Measurements from ENCODE around the gene NFATC1.

Gene NFATC1

DNA sequence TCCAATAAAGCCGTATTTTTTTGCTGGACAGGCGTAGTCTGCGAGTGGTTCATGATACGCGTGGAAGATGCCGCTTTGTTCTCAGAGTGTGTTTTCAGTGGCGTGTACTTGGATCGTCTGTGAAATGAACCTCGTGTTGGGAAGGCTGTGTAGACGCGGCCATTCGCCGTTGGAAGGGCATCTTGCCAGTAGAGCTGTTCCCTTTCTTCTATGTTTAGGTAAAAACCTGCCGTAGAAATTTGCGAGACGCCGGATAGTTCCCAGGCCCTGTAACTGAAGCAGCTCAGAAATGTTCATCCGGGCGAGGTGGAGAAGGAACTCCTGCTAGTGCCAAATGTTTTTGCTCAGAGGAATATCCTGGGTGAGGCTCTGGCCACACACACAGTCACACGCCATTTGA lies 133.6 kb downstream of the NFATC1 start:
- no peak for DNase-seq
- in situ Hi-C loops (cut with HindIII; ENCODE audit: low pct_ligation_motif_present, low pct_unique_long_range_greater_than_20kb, low sequenced_read_pairs): no loop called here

DNA sequence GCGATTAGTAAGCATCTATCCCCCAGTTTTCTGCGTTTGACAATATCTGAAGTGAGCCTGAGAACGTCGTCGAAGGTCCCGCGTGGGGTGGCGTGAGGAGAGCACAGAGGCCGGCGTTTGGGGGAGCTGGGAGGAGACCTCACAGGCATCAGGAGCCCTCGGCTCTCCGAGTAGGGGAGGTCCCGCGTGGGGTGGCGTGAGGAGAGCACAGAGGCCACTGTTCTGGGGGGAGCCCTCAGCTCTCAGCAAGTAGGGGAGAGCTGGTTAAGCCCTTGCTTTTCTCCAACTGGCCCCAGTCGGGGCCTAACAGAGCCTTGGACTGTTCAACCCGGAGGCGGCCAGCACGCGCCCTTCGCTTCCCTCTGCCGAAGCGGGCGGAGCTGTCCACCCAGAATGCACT lies 134.3 kb downstream of the NFATC1 start:
- in situ Hi-C loops (cut with HindIII; ENCODE audit: low pct_ligation_motif_present, low pct_unique_long_range_greater_than_20kb, low sequenced_read_pairs): no loop called here
- DNase-seq: no peak

DNA sequence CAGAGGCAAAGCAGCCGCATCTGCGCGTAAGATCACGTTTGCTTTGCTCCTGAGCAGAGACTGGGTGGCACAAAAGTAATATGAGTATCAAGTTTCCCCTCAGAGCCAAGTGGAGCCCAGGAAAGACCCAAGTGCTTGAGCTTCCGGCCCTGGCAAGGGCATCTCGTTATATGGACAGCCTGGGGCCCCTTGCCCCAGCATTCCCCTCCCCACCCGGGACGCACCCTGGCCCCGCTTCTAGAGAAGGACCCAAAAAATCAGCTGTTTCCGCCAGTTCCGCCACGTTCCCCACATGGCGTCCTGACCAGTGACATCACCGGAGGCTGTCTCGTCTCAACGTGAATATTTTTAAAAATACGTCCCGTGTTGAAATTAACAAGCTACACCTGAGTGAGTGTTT lies 135.1 kb downstream of the NFATC1 start:
- in situ Hi-C loops (cut with HindIII; ENCODE audit: low pct_ligation_motif_present, low pct_unique_long_range_greater_than_20kb, low sequenced_read_pairs): no loop called here
- DNase-seq: no peak

DNA sequence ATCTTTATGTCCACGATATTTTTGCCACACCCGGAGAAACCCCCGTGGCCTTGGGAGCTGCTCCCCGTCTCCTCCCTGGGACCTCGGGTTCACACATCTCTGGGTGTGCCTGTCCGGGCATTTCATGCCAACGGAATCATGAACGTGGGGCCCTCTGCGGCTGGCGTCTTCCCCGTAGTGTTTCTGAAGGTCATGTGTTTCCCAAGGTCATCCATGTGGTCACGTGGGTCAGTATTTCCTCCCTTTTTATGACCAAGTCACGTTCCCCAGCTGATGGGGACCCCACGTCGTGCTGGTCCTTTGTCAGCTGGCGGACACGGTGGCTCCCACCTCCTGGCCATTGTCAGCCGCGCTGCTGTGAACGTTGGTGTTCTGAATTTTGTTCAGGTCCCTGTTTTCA lies 135.7 kb downstream of the NFATC1 start:
- in situ Hi-C loops (cut with HindIII; ENCODE audit: low pct_ligation_motif_present, low pct_unique_long_range_greater_than_20kb, low sequenced_read_pairs): no loop called here
- DNase-seq: no peak

DNA sequence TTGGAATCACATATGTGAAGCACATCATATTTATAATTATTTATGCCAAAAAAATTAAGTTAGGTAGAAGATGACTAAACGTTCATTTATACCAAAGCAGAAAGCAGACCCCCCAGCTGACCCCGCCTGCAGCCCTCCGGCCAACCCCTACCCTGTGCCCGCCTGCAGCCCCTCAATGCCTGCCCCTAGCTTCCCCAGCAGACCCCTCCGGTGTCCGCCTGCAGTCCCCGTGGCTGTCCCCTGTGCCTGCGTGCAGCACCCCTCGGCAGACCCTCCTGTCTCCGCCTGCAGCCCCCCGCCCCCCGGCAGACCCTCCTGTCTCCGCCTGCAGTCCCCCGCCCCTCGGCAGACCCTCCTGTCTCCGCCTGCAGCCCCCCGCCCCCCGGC lies 136.2 kb downstream of the NFATC1 start:
- in situ Hi-C loops (cut with HindIII; ENCODE audit: low pct_ligation_motif_present, low pct_unique_long_range_greater_than_20kb, low sequenced_read_pairs): no loop called here
- no peak for DNase-seq

DNA sequence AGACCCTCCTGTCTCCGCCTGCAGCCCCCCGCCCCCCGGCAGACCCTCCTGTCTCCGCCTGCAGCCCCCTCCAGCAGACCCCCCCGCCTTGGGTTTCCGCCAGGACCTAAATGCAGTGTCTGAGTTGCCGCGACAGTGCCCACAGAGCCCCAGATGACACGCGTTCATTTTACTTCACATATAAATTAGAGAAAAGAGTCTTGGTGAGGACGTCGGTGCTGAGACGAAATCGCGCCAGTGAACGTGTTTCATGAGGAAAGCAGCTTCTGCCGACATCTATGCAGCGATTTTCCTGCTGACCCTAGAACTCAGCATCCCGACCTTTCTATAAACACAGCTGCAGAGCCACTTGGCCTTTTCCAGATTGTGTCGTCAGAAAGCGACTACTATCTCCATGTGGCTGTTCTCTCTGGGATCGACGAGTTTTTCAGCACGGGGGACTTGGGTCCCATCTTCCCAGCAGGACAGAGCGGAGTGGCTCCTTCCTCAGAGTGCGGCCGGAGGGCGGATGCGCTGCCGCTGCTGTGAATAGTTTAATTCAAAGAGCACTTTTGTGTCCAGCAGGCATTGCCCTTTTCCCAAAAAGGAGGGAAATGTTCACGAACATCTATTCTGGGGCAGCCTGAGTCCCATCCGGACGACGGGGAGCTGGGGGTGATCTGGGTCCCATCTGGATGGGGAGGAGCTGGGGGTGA lies 136.7 kb downstream of the NFATC1 start:
- no peak for DNase-seq

DNA sequence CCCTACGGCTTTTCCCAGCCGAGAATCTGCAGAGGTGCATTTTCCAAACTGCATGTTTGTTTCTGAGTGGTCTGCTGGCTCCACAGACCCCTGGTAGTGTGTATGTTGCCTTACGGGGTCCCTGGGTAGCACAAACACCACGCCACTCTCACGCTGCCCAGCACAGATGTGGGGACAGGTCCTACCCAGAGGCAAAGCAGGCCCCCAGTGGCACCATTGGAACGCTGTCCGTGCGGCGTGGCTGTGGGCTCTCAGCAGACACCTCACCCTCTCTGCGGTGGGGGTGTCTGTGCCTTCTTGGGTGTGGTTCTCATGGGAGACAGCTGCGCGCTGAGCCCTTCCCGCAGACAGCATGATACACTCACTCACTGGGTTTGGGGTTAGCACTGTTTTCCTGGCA lies 137.4 kb downstream of the NFATC1 start:
- in situ Hi-C loops (cut with HindIII; ENCODE audit: low pct_ligation_motif_present, low pct_unique_long_range_greater_than_20kb, low sequenced_read_pairs): no loop called here
- DNase-seq: no peak

More for the DNA sequence above, 136.7 kb downstream of the NFATC1 start:
- in situ Hi-C loops (cut with HindIII; ENCODE audit: low pct_ligation_motif_present, low pct_unique_long_range_greater_than_20kb, low sequenced_read_pairs): no loop called here

DNA sequence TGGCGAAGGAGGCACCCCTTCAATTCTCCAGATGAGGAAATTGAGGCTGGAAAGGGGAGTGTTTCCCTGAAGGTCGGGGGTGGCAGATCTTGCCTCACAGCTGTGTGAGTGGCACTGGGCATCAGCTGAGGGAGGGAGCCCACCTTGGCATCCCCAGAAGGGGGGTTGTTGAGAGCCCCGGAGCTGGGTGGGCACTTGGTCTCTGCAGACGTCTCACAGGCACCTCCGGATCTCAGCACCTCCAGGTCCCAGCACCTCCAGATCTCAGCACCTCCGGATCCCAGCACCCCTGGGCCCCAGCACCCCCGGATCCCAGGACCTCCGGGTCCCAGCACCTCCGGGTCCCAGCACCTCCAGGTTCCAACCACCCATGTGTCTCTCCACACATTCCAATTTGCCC lies 137.9 kb downstream of the NFATC1 start:
- in situ Hi-C loops (cut with HindIII; ENCODE audit: low pct_ligation_motif_present, low pct_unique_long_range_greater_than_20kb, low sequenced_read_pairs): no loop called here

DNA sequence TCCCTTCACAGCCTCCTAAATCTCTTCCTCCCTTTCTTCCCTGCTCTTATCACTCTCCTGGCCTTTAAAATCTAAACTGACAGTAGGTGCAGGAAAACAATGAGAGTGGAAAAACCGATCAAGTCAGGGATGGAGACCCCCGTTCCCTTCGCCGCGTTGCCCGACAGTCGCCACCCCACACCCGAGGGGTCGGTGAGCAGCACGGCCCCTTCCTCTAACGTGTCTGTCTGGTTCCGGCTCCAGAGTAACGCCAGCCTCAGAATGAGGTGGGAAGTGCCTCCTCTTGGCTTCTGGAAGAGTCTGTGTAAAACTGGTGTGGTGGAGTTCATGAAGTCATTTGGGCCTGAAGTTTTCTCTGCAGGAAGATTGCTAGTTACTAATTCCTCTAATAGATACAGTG lies 138.6 kb downstream of the NFATC1 start:
- no peak for DNase-seq
- in situ Hi-C loops (cut with HindIII; ENCODE audit: low pct_ligation_motif_present, low pct_unique_long_range_greater_than_20kb, low sequenced_read_pairs): no loop called here

More for the DNA sequence above, 137.9 kb downstream of the NFATC1 start:
- no peak for DNase-seq

DNA sequence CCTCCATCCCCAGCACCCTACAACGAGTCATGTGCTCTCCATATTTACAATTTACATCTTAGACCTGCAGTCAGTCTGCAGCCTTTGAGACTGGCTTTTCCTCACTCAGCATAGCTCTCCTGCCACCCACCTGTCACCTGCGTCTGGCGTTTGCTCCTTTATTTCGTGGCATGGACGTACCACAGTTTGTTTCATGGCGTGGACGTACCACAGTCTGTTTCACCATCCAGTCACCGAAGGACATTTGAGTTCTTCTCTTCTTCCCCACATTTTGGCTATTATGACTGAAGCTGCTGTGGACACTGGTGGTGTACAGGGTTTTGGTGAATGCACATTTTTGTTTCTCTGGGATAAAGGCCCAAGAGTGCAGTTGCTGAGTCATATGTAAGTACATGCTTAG lies 142.0 kb downstream of the NFATC1 start:
- in situ Hi-C loops (cut with HindIII; ENCODE audit: low pct_ligation_motif_present, low pct_unique_long_range_greater_than_20kb, low sequenced_read_pairs): no loop called here
- DNase-seq: no peak

DNA sequence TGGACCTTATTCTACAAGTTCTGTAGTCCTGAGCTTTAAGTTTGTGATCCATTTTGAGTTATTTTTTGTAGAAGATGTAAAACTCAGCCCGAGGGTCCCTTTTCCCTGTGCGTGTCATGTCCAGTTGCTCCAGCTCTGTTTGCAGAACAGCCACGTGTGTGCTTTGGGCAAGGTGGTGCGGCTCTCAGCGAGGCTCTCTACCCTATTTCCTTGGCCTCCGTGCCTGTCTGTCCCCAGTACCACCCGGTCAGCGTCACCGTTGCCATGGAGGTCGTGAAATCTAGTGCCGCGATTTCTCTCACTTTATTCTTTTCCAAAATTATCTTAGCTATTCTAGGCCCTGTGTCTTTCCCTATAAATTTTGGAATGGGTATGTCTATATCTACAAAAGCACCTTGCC lies 142.9 kb downstream of the NFATC1 start:
- in situ Hi-C loops (cut with HindIII; ENCODE audit: low pct_ligation_motif_present, low pct_unique_long_range_greater_than_20kb, low sequenced_read_pairs): no loop called here

DNA sequence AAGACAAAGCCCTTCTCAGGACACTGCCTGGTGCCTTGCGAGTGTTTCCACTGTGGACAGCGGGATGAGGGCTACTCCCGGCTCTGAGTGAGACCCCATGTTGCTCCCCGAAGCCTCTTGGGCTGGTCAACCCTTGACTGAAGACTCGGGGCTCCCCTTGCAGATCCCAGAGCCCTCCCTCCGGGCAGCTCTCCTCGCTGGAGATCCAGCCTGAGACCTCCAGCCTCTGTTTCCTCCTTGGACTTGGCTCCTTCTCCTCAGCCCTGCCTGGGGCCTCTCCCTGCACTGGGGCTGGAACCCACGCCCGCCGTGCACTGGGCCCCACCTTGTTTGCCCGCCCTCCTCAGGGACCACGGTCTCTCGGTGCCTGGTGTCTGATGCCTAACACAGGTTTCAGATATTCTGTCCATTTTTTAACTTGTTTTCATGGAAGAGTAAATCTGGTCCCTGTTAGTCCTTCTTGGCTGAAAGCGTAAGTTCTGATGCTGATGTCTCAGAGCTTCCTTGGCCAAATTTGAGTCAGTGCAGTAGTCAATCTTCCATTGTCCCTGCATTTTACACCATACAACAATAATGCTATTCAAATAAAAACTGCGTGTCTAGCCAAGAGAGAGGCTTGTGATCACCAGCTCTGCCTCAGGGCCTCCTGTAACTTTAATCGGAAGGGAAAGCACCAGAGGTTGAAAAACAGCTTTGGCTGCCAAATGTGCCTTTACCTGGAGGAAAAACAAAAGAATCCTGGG lies 144.6 kb downstream of the NFATC1 start:
- in situ Hi-C loops (cut with HindIII; ENCODE audit: low pct_ligation_motif_present, low pct_unique_long_range_greater_than_20kb, low sequenced_read_pairs): no loop called here
- no peak for DNase-seq

More for the DNA sequence above, 142.9 kb downstream of the NFATC1 start:
- no peak for DNase-seq

DNA sequence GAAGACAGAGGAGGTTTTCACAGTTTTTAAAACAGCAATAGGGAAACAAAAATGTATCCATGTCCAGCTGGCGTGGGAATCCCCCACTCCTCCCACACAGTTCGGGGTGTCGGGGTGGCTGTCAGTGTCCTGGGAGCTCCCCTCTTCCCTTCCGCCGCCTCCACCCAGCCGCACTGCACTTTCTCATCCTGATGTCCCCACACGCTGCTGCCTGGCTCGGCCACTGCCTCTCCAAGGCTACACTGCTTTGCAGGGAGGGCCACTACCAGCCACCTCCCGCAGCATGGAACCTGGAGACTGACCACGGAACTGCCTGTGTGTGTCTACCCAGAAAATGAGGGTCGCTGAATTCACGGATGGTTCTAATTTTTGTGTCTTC lies 145.2 kb downstream of the NFATC1 start:
- no peak for DNase-seq
- in situ Hi-C loops (cut with HindIII; ENCODE audit: low pct_ligation_motif_present, low pct_unique_long_range_greater_than_20kb, low sequenced_read_pairs): no loop called here

DNA sequence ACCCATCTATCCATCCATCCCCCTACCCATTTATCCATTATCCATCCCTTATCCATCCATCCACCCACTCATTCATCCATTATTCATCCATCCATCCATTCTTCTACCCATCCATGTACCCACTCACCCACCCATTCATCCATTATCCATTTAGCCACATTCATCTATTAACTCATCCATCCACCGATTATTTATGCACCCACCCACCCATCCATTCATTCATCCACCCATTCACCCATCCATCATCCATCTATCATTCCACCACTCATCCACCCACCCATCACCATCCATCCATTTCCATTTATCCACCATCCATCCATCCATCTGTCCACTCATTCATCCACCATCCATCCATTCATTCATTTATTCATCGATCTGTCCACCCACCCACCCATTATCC lies 146.5 kb downstream of the NFATC1 start:
- in situ Hi-C loops (cut with HindIII; ENCODE audit: low pct_ligation_motif_present, low pct_unique_long_range_greater_than_20kb, low sequenced_read_pairs): no loop called here

DNA sequence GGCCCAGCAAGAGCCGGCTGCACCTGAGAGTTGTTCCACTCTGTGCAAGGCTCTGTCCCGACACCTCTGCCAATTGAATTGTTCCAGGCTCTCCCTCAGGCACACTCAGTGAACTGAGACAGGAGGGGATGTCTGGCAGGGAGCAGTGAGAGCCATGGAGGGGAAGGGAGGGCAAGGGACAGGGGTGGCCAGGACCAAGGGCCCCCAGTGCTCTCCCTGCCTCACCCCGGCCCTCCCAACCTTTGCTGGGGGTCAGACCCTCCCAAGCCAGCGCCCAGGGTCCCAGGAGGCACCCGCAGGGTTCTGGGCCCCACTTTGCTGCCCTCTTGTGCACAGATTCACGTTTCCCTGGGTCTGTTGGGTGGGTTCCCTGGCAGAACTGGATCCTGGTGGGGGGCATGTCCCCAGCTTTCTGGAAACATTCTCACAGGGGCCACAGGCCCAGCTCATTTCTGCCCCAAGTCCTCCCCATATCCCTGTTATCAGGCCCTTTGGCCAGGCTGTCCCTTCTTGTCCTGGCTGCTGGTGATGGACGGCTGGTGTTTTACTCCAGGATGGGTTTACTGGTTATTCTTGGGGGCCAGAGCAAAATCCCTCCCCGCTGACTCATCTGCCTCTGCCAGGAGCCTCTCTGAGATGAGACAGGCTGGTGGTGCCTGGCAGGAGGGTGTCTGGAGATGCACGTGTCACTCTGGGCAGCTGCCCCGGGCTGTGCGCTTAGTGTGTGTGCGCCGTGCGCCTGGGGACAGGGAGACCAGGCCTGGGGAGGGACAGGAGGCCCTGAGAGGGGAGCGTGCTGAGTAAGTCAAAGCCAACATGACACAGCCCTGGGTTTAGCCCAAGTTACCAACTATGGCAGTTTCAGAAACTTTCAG lies 147.4 kb downstream of the NFATC1 start:
- no peak for DNase-seq
- in situ Hi-C loops (cut with HindIII; ENCODE audit: low pct_ligation_motif_present, low pct_unique_long_range_greater_than_20kb, low sequenced_read_pairs): no loop called here

More for the DNA sequence above, 146.5 kb downstream of the NFATC1 start:
- no peak for DNase-seq

DNA sequence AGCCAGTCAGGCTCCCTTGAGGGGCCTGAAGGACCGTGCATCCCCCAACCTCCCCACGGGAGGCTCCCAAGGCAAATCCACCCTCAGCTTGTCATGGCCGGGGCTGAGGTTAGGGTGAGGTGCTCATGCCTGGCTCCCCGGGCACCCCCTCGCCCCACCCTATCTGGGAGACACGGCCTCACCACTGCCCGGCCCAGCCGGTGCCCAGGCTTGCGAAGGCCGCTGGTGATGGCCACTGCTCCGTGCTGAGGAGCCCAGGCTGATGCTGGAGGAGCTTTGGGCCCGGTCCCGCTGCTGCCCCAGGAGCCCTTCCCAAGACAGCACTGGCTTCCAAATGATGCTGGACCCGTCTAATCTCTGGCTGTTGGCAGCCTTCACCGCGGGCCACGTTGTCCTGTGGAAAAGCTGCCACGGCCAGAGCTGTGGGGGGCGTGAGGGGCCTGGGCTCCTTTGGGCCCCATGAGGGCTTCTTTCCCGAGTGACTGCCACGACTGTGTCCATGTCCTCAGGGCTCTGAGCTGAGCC lies 148.2 kb downstream of the NFATC1 start:
- DNase-seq: no peak
- in situ Hi-C loops (cut with HindIII; ENCODE audit: low pct_ligation_motif_present, low pct_unique_long_range_greater_than_20kb, low sequenced_read_pairs): no loop called here

DNA sequence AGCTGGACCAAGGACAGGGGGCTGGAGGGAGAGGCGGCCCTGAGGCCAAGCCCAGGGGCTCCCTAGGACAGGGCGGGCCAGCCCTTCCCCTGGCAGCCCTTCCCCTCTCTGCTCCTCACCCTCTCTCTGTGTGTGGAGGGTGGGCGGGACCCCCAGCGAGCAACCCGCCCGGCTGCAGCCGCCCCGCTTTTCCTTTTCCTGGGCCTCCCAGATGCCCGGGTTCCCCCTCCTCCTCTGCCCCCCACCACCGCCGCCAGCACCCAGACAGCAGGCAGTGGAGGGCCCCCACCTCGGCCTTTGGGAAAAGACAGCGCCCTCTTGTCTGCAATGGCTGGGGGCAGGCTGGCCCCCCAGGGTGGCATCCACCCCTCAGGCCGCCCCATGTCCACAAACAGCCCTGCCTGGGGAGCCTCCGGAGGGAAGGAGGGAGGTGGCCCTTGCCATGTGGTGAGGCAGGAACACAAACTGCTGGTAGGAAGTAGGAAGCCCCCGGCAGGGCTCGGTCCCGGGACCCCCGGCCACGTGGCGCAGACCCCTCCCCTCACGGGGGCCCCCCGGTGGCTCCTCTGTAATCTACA lies 148.7 kb downstream of the NFATC1 start:
- no peak for DNase-seq
- in situ Hi-C loops (cut with HindIII; ENCODE audit: low pct_ligation_motif_present, low pct_unique_long_range_greater_than_20kb, low sequenced_read_pairs): no loop called here

DNA sequence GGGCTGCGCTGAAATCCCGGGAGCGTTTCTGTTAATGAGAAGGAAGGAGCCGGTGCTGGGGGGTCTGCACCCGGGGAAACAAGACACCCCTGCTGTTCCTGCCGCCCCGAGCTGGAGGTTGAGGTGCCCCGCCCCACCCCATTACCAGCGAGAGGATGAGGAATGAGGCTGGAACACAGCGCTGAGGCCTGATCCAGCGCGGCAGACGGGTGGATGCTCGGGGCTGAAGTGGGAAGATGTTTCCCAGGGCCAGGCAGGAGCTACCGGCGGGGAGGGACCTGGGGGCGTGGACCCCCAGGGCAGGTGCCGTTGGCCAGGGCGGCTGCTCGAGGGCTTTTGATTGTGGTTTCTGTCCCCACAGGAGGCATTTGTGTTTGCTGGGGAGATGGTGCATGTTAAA lies 149.5 kb downstream of the NFATC1 start:
- in situ Hi-C loops (cut with HindIII; ENCODE audit: low pct_ligation_motif_present, low pct_unique_long_range_greater_than_20kb, low sequenced_read_pairs): no loop called here
- no peak for DNase-seq

DNA sequence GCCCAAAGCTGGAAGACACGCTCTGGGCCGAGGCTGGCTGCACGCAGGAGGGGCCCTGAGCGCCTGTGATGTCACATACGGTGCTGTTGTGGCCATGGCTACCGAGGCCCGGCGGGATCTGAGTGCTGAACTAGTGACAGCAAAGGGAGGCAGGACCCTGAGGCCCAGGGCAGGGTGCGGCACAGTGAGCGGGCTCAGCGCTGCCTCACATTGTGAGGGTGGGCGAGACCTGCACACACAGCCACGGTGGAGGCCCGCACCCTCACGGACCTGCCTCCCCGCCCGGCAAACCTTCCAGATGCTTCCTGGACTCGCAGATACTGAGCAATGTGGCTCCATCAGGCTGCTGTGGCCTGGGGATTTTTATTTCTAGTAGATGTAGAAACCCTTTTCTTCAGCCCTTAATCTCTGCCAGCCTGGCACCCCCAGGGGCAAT lies 150.0 kb downstream of the NFATC1 start:
- DNase-seq: no peak
- in situ Hi-C loops (cut with HindIII; ENCODE audit: low pct_ligation_motif_present, low pct_unique_long_range_greater_than_20kb, low sequenced_read_pairs): no loop called here

Measured in ACHN (cell line).